NCI-H226 (cell line): ENCODE results near the gene ANKRD11.

Experiments used
- DNase-seq: peaks from one replicate; pipeline ENCODE4 v3.0.0-alpha.2; 2015

ANKRD11 gene

DNA sequence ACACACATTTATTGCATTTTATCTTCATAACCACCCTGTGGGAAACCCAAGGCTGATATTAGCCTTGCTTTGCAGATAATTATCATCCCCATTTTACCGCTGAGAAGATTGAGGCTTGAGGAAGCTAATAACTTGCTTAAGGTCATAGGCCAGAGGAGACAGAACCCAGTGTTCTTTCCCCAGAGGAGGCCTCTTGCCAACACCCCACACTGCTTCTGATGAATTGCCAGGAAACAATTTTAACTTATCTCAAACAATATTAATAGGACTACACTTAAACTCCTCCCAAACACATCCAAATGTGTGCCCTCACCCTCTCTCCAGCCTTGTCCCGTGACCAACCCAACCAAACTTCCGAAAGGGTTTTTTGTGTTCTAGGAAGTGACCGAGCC, 15.7 kb upstream of the ANKRD11 start:
- DNase-seq: no peak

DNA sequence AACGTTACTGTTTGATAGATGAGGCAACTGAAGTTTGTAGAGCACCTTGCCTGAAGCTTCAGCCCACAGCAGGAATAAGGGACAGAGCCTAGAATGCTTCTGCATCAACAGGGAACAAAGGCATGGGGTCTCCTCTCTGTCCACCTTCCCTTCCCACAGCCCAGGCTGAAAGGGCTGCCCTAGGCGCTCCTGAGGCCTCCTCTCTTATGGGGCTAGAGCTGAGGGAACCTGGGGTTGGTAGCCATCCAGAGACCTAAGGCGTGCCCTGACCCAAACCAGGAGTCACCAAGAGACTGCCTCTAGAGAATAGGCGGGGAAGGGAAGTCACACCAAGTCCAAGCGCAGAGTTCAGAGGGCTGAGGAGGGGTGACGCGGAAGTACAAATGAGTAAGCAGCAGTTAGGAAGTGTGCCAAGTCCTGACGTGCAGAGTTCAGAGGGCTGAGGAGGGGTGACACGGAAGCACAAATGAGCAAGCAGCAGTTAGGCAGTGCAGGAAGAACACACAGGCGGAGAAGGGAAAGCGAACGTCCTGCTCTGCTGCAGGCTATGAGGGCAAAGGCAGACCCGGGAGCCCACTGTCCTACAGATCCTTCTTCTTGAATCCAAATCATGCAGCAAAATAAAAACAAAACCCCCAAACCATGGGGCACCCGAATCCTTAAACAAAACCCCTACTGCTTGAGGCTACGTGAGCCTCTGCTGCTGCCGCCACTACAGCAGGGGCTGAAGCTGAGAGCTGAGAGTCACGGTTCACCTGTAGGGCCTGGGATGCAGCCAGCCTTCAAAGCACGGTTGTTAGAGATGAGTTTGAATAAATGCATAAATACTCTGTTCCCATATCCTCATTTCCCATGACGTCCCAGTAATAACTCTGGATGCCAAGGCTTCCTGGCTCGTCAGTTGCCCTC, 15.1 kb upstream of the ANKRD11 start:
- peak; percentile 62 for DNase-seq

DNA sequence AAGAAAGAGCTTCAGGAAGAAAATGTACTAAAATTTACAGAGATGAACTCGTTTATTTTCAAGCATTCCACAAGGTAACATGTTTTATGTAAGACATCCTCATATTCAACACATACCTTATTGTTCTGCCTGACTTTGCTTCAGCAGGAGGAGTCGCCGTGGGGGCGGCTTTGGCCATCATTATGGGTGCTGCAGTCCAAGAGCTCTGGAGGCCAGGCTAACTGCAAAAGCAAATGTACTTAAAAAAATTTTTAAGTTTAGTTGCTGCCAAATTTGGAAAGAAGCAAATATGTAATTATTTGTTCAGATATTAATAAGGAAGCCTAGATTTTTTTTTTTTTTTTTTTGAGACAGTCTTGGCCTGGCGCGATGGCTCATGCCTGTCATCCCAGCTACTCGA, 13.7 kb upstream of the ANKRD11 start:
- no peak for DNase-seq

- DNase-seq: peak; percentile 97
These were observed 11.9 kb upstream of the ANKRD11 start for GRCh38 chr16:89502081-89502843.

DNA sequence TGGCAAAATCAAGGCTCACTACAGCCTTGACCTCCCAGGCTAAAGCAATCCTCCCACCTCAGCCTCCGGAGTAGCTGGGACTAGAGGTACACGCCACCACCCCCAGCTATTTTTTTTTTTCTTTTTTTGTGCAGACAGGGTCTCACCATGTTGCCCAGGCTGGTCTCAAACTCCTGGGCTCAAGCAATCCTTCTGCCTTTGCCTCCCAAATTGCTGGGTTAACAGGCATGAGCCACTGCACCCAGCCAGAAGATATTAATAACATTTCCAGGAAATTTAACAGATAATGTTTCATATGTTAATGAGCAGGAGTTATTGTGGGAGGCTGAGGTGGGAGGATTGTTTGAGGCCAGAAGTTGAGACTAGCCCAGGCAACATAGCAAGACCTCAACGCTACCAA, 9.4 kb upstream of the ANKRD11 start:
- no peak for DNase-seq

DNA sequence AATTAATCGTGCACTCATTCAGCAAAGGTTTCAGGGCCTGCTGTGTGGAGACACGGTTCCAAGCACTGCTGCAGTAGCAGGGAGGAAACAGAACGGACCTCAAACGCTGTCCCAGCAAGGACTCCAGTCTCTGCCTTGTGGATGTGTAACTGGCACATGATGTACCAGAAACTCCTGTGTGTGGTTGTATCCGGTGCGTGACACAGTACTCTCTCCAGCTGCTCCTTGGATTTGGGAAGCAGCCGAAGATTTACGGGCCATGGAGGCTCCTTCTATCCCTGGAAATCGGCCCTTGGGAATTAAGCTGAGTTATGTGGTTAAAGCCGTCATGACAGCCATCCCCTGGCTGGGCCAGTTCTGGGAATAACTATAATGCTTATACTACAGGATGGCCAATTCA, 8.5 kb upstream of the ANKRD11 start:
- no peak for DNase-seq

DNA sequence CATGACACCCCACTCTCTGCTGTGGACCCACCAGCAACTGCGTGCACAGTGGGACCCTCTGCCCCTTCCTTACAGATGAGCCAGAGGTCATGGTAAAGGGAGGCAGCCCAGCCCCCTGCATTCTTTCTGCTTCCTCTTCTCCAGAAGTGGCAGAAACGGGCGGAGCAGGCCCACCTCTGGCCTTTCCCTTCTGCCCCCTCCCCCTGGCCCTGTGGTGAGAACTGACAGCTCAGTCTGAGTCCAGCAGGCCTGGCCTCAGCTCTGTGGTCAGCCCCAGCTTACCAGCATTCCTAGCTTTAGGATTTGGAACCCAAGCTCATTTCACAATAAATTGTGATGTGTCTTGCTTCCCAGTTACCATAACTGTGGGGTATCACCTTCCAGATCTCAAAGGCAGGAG, 4.8 kb upstream of the ANKRD11 start:
- peak; percentile 62 for DNase-seq

DNA sequence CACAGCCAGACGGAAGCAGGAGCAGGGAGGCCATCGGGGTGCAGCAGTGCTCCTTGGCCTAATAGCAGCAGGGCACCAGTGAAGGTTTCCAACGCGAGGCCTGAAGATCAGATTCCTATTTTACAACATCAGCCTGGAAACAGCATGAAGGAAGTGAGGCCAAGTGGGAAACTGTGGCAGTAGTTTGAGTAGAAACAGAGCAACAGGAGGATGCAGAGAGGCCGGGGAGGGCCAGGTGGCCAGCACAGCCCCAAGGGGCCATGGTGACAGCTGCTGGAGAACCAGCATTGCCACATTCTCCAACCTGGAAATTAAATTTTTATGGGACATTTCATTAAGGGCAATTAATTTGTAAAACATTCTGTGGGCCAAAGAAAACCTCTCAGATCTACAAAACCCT, 3.4 kb upstream of the ANKRD11 start:
- DNase-seq: no peak

GRCh38 chr16:89491974-89492687, 1.8 kb upstream of the ANKRD11 start:
- no peak for DNase-seq

DNA sequence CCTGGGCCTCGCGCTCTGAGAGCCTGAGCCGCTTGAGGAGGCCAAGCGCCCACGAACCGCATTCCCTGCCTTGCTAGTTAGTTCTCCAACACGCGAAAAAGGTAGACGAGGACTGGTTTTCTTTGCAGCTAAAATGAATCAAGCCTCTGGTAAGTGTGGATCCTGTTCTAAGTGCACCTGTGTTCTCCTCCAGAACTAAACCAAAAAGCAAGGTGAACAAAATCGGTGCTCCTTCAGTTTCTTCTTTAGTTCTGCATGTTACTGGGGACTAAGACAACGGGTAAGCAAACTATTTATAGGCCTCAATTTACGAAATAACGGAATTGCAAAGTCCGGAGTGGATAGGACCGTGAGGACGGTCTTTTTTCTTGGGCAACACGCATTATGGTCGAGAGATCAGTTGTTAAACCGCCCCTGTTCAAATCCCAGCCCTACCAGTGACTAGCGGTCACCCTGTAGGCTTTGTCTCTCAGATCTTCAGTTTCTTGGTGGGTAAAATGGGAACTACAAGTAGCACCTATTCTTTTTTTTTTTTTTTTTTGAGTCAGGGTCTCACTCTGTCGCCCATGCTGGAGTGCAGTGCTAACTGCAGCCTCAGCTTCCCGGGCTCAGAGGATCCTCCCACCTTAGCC, 993 bp upstream of the ANKRD11 start:
- DNase-seq: no peak

GRCh38 chr16:89489898-89490438, 393 bp downstream of the ANKRD11 start:
- DNase-seq: no peak

GRCh38 chr16:89489040-89489897, 1.1 kb downstream of the ANKRD11 start:
- peak; percentile 92 for DNase-seq

DNA sequence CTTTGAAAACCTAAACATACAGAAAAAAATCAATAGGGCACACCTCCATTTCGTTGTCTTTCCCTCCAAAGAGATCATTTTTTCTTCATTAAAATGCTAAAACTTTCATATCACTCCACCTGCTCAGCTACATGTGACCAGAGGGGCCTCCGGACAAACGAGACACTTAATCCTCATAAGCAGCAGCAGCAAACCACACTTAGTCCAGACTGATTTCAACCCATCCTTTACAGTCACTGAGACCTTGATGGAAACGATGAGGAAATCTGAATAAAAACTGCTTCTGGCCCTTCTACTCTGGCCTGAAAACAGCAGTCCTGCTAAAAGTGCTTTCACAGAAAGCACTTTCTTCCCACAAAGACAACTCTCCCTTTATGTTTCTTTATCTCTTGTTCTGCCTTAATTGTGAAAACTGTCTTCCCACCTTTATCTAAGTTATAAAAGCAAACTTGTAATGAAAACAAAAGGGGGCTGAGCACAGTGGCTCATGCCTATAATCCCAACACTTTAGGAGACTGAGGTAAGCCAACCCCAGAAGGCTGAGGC, 4.6 kb downstream of the ANKRD11 start:
- DNase-seq: no peak

DNA sequence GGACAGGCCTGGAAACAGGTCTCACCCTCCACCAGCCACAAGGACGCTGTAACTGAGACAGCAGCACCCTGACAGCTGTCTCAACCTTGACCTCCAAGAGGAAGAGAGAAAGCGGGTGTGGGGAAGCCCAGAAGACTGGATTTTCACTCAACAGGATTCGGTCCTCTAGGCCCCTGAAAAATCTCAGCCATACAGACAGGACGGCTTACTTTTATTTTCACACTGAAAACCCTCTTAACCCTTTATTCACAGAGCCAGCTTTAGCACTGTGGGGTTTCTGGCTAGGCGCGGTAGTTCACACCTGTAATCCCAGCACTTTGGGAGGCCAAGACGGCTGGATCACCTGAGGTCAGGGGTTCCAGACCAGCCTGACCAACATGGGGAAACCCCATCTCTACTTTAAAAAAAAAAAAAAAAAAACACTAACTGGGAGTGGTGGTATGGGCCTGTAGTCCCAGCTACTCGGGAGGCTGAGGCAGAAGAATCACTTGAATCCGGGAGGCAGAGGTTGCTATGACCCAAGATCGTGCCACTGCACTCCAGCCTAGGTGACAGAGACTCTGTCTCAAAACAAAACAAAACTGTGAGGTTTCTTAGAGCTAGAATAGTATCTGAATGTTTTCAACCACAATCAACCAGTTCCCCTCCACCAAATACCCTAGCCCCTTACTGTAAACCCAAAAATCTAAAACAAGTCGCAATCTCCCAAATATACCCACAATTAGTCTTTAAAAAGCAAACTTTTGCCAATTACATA, 5.3 kb downstream of the ANKRD11 start:
- no peak for DNase-seq

GRCh38 chr16:89484041-89484501, 6.3 kb downstream of the ANKRD11 start:
- no peak for DNase-seq

GRCh38 chr16:89482817-89483205, 7.5 kb downstream of the ANKRD11 start:
- no peak for DNase-seq

DNA sequence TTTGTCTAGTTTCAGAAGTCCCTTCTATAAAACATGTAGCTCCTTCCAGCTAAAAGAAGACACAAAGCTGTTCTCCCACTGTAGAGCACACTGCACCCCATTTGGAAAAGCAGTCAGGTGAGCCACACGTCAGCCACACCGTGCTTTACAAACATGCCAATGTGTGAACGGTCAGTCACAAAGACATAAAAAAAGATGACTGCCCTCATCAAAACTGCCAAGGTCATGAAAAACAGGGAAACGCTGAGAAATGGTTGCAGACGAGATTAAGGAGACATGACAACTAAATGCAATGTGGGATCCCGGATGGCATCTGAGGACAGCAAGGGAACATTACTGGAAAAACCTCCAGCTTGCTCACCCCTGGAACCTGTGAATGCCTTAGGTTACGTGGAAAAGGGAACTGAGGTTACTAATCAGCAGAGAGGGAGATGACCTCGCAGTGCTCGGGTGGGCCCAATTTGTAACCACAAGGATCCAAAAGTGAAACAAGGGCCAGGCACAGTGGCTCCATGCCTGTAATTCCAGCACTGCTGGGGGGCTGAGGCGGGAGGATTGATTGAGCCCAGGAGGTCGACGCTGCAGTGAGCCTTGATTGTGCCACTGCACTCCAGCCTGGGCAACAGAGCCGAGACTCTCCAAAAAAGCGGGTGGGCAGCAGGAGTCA, 8.1 kb downstream of the ANKRD11 start:
- no peak for DNase-seq

DNA sequence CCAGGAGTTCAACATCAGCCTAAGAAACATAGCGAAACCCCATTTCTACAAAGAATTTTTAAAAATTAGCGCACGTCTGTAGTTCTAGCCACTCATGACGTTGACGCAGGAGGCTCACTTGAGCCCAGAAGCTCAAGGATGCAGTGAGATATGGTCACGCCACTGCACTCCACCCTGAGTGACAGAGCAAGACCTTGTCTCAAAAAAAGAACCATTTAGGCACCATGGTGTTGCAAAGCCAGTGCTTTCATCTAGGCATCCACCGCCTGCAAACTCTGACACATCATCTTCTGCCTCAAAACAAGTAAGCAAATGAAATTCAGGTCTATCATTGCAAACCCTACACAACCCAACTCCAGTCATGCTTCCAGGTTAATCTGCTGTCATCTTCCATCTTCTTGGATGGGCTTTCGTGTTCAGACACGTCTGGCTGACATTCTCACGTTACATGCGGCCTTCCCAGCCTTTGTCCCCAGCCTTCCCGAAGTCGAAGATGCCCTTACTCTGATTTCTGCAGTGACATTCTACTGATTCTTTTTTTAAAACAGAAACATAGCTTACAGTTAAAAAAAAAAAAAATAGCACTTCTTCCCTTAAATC, 8.9 kb downstream of the ANKRD11 start:
- DNase-seq: no peak

DNA sequence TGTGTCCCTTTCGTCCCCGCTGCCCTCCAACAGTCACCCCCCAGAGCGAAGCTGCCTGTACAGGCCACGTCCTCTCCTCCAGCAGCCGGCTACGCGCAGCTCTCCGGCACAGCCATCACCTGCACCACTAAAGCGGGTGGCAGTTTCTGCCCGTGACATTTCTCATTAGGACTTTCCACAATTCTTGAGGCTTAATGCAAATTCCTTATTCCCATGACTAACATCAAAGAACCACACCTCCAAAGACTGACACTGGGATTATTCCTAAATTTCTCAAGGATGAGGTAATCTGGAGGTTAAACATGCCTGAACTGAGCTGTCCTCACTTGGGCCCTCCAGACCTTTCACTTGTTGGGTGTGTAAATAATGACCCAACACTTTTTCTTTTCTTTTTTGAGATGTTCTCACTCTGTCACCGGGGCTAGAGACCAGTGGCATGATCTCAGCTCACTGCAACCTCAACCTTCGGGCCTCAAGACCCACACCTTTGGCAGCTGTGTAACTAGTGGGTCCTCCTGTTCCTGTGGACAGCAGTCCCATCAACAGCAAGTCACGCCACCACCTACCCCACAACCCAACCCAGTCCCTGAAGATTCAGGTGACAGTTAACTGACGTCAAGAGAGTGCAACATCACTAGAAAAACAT, 11.7 kb downstream of the ANKRD11 start:
- peak; percentile 79 for DNase-seq
